ENCODE data around the gene GSG1L.

The GSG1L gene

GRCh38 chr16:27983244-27983643 lies 80.3 kb downstream of the GSG1L start:
- H3K79me2 ChIP-seq (ENCODE audit: insufficient read depth, low read length) = no peaks in the 10 kb centered on the region
- H3K9me3 ChIP-seq (ENCODE audit: insufficient read depth, low read length) = no peaks in the 10 kb centered on the region
- no peaks in the 10 kb centered on the region for H3K27me3 ChIP-seq (ENCODE audit: low read length)
- H3K36me3 ChIP-seq (ENCODE audit: low read length) = no peaks in the 10 kb centered on the region
- H3K9me2 ChIP-seq (replicated peaks; ENCODE audit: insufficient read depth, low read length) = no peaks in the 10 kb centered on the region
- H3K9ac ChIP-seq (ENCODE audit: low read length) = no peak overlapping the region
- H3K4me2 ChIP-seq (ENCODE audit: low read depth, low read length, poor library complexity, severe bottlenecking) = no peak overlapping the region
- H4K20me1 ChIP-seq (ENCODE audit: low read depth, low read length) = no peaks in the 10 kb centered on the region
- H3F3A ChIP-seq (ENCODE audit: insufficient read depth) = no peaks in the 10 kb centered on the region
- H3K27ac ChIP-seq (ENCODE audit: low read depth, low read length) = no peak overlapping the region
- TF ChIP-seq CTCF (IDR thresholded peaks at IDR 0.05; ENCODE audit: insufficient read depth, low read length, poor library complexity, severe bottlenecking) (no peak), EZH2phosphoT487 (conservative IDR thresholded peaks at IDR 0.05; ENCODE audit: low read length) (no peak)
- H2AFZ ChIP-seq (ENCODE audit: low read depth, low read length, severe bottlenecking) = no peak overlapping the region
- no peak overlapping the region for H3K4me3 ChIP-seq (ENCODE audit: insufficient read depth, low read length, poor library complexity, severe bottlenecking)

GRCh38 chr16:27982184-27982583 lies 81.3 kb downstream of the GSG1L start:
- peak overlapping the region; percentile 17 for H2AFZ ChIP-seq (ENCODE audit: low read depth, low read length, severe bottlenecking)
- no peak overlapping the region for H3K4me2 ChIP-seq (ENCODE audit: low read depth, low read length, poor library complexity, severe bottlenecking)
- TF ChIP-seq CTCF (IDR thresholded peaks at IDR 0.05; ENCODE audit: insufficient read depth, low read length, poor library complexity, severe bottlenecking) = no peak
- TF ChIP-seq EZH2phosphoT487 (conservative IDR thresholded peaks at IDR 0.05; ENCODE audit: low read length) = no peak
- no peaks in the 10 kb centered on the region for H3K79me2 ChIP-seq (ENCODE audit: insufficient read depth, low read length)
- no peaks in the 10 kb centered on the region for H3K9me2 ChIP-seq (replicated peaks; ENCODE audit: insufficient read depth, low read length)
- no peaks in the 10 kb centered on the region for H3K9me3 ChIP-seq (ENCODE audit: insufficient read depth, low read length)
- no peaks in the 10 kb centered on the region for H3K36me3 ChIP-seq (ENCODE audit: low read length)
- H3K27me3 ChIP-seq (ENCODE audit: low read length) = no peaks in the 10 kb centered on the region
- no peak overlapping the region for H3K4me3 ChIP-seq (ENCODE audit: insufficient read depth, low read length, poor library complexity, severe bottlenecking)
- H3K27ac ChIP-seq (ENCODE audit: low read depth, low read length) = no peak overlapping the region
- H3F3A ChIP-seq (ENCODE audit: insufficient read depth) = no peaks in the 10 kb centered on the region
- H4K20me1 ChIP-seq (ENCODE audit: low read depth, low read length) = no peaks in the 10 kb centered on the region
- H3K9ac ChIP-seq (ENCODE audit: low read length) = no peak overlapping the region

DNA sequence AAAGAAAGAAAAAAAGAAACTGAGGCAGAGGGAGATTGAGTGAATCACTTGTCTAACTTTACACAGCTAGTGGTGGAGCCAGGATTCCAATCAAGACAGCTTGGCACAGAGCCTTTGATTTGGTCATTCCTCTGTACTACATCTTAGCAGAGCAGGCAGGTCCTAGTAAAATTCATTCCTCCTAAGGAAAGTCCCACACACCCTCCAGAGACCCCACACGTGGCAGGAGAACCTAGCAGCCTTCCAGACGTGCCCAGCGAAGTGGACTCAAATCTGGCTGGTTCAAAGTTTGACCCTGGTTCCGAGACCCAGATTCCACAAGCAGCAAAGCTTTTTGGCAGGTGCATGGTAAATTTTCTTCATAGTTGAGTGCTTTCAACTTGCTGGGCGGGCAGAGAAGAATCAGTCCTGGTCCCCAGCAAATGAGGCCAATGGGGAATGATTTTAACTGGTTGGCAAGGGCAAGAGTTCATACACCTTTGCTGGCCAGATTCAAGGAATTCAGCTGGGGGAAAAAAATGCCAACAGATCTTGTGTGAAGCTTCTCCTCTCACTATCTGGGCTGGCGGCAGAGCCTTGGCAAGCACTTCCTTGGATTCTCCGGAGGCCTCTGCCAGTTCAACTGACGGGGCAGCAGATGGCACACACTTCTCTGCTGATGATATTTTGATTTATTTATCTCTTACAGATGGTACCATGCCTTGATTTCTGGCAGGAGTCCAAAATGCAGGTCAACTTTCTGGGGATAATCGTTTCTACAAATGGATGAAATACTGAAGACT lies 82.4 kb downstream of the GSG1L start:
- Histone ChIP-seq H3K27ac (ENCODE audit: low read depth, low read length) (no peak overlapping the region), H3K9ac (ENCODE audit: low read length) (no peak overlapping the region), H3K4me2 (ENCODE audit: low read depth, low read length, poor library complexity, severe bottlenecking) (no peak overlapping the region), H3K36me3 (ENCODE audit: low read length) (no peaks in the 10 kb centered on the region), H3F3A (ENCODE audit: insufficient read depth) (no peaks in the 10 kb centered on the region), H2AFZ (ENCODE audit: low read depth, low read length, severe bottlenecking) (no peak overlapping the region), H3K79me2 (ENCODE audit: insufficient read depth, low read length) (no peaks in the 10 kb centered on the region), H3K27me3 (ENCODE audit: low read length) (no peaks in the 10 kb centered on the region), H4K20me1 (ENCODE audit: low read depth, low read length) (no peaks in the 10 kb centered on the region), H3K4me3 (ENCODE audit: insufficient read depth, low read length, poor library complexity, severe bottlenecking) (no peak overlapping the region), H3K9me3 (ENCODE audit: insufficient read depth, low read length) (no peaks in the 10 kb centered on the region), H3K9me2 (replicated peaks; ENCODE audit: insufficient read depth, low read length) (no peaks in the 10 kb centered on the region)
- TF ChIP-seq CTCF (IDR thresholded peaks at IDR 0.05; ENCODE audit: insufficient read depth, low read length, poor library complexity, severe bottlenecking) = no peak
- no peak for TF ChIP-seq EZH2phosphoT487 (conservative IDR thresholded peaks at IDR 0.05; ENCODE audit: low read length)
